Thyroid gland (tissue), 4 donors: ENCODE data around the gene HS3ST2. TPM values are rescaled to one million over a fixed set of nuclear protein-coding genes. Genes with fewer than 3 reads are reported as not detected.

ENCODE experiments used
- DNase-seq, 2 donors: peaks; one replicate each; pipeline ENCODE4 v3.0.0-alpha.2; 2019
- H3K27ac ChIP-seq, 3 donors: fragments of 200-600 bp; sonication (generic); 1 replicate in 2 of 3; 2 replicates in 1 of 3; pipeline ENCODE4 v1.5.1; 2016 to 2019; ENCODE audit warnings: mild to moderate bottlenecking in 1 of 3, moderate library complexity in 1 of 3
- H3K27me3 ChIP-seq: fragments of 200-600 bp; sonication (generic); one replicate; pipeline ENCODE4 v1.5.1; 2019
- H3K36me3 ChIP-seq, 2 donors: fragments of 200-600 bp; sonication (generic); one replicate each; pipeline ENCODE4 v1.5.1; 2016 to 2019
- H3K4me1 ChIP-seq, 2 donors: fragments of 200-600 bp; sonication (generic); one replicate each; pipeline ENCODE4 v1.5.1; 2017 to 2019
- H3K4me3 ChIP-seq, 3 donors: fragments of 200-600 bp; sonication (generic); replicated peaks in 1 of 3; 1 replicate in 2 of 3; 2 replicates in 1 of 3; pipeline ENCODE4 v1.5.1; 2016; ENCODE audit warnings: mild to moderate bottlenecking in 1 of 3
- H3K9me3 ChIP-seq: fragments of 200-600 bp; sonication (generic); one replicate; pipeline ENCODE4 v1.5.1; 2017
- POLR2A ChIP-seq, 2 donors: fragments of 450-650 bp; IDR thresholded peaks; one replicate each; pipeline ENCODE4 v1.6.1; 2017; ENCODE audit warnings: antibody characterized with exemption in 2 of 2, mild to moderate bottlenecking in 2 of 2, moderate library complexity in 1 of 2
- WGBS, 2 donors: methylation state at CpG; one replicate each; pipeline ENCODE4 v1.1.5; 2017; 5-methylcytosine and 5-hydroxymethylcytosine counted together
- intact Hi-C: fragments of 100-400 bp; cut with DNase I; formaldehyde crosslinking; loops from one replicate; pipeline ENCODE4 v1.15.1; 2023
- total RNA-seq, 4 donors: library from RNA; depleted of rRNA; stranded (reverse); fragments of >200 nt; gene quantifications; one replicate each; pipeline ENCODE4 v1.2.3, GENCODE V29; 2016
- TF ChIP-seq, protein P1 (sequence below), 6 experiments: fragments of 200-600 bp in 3 of 6; fragments of 450-650 bp in 3 of 6; sonication (generic) in 3 of 6; IDR thresholded peaks; one replicate each; pipeline ENCODE4 v1.5.1; 2016 to 2019; ENCODE audit warnings: antibody characterized with exemption in 6 of 6, mild to moderate bottlenecking in 2 of 6, inconsistent platforms in 1 of 6, moderate library complexity in 1 of 6

Gene HS3ST2
- total RNA-seq, 4 donors from 2014 or later, result 0.88 to 7.0 (median 3.7) TPM

DNA sequence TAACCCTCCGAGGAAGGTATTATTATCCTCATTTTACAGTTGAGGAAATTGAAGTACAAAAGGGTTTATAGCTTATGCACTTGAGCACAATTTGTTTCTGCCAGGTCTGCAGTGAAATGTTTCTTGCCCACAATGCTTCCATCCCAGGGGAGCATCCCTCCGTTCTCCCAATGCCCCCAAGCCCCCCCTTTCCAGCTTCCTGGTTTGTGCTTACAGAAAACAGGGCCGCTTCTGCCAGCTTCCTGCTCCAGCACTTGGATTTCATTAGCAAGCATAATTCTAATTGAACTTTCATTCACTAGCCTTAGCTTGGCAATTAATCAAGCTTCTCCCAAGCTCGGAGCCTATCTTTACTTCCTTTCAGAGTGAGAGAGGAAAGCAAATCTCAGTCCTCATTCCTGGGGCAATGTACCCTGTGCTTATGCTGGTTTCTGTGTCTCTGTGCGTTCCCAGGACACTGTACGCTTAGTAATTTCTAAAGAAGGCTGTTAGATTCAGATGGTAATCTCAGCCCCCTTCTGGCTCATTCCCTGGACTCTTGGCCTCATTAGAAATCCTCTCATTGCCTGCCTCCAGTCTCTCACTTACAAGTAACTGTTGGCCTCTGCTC lies 141.6 kb downstream of the HS3ST2 start:
- DNase-seq, result no peak
- 46 to 53% methylated on average over 6 of the region's 6 CpGs for WGBS, 2 donors
- Histone ChIP-seq H3K27me3 (no peaks in the 10 kb centered on the region), H3K4me1 (no peaks in the 10 kb centered on the region), H3K9me3 (no peaks in the 10 kb centered on the region), H3K27ac (no peak overlapping the region), H3K36me3 (no peaks in the 10 kb centered on the region), H3K4me3 (no peak overlapping the region)
- intact Hi-C loops, result no loop called here
- TF ChIP-seq, protein P1, sequence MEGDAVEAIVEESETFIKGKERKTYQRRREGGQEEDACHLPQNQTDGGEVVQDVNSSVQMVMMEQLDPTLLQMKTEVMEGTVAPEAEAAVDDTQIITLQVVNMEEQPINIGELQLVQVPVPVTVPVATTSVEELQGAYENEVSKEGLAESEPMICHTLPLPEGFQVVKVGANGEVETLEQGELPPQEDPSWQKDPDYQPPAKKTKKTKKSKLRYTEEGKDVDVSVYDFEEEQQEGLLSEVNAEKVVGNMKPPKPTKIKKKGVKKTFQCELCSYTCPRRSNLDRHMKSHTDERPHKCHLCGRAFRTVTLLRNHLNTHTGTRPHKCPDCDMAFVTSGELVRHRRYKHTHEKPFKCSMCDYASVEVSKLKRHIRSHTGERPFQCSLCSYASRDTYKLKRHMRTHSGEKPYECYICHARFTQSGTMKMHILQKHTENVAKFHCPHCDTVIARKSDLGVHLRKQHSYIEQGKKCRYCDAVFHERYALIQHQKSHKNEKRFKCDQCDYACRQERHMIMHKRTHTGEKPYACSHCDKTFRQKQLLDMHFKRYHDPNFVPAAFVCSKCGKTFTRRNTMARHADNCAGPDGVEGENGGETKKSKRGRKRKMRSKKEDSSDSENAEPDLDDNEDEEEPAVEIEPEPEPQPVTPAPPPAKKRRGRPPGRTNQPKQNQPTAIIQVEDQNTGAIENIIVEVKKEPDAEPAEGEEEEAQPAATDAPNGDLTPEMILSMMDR (IDR thresholded peaks at IDR 0.05), result no peak
- no peak for TF ChIP-seq POLR2A (IDR thresholded peaks at IDR 0.05)

DNA sequence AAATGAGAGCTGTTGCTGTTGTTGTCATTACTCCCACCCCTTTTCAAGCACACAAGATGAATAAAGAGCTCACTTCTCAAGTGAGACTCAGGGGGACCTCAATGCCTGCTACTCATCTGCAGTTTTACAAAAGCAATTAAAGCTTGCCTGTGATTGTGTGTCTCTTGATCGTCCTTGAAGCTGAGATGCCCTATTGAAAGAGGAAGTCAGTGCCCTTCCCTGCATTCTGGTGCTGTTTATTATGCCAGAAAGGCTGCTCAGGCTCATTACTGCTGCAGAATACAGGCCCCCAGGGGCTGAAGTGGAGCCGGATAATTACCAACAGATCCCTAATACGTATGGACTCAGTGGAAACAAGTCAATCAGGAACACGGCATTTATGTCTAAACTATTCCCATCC lies 147.2 kb downstream of the HS3ST2 start:
- WGBS, 2 donors, result 32 to 36% methylated on average over 4 of the region's 4 CpGs
- H3K27me3 ChIP-seq, result no peaks in the 10 kb centered on the region
- H3K36me3 ChIP-seq, result no peaks in the 10 kb centered on the region
- H3K27ac ChIP-seq, result no peak overlapping the region
- intact Hi-C loops, result no loop called here
- H3K4me3 ChIP-seq, result no peak overlapping the region
- no peak for DNase-seq
- no peaks in the 10 kb centered on the region for H3K9me3 ChIP-seq
- H3K4me1 ChIP-seq, result no peaks in the 10 kb centered on the region
- TF ChIP-seq, protein P1 (IDR thresholded peaks at IDR 0.05), result no peak
- no peak for TF ChIP-seq POLR2A (IDR thresholded peaks at IDR 0.05)

DNA sequence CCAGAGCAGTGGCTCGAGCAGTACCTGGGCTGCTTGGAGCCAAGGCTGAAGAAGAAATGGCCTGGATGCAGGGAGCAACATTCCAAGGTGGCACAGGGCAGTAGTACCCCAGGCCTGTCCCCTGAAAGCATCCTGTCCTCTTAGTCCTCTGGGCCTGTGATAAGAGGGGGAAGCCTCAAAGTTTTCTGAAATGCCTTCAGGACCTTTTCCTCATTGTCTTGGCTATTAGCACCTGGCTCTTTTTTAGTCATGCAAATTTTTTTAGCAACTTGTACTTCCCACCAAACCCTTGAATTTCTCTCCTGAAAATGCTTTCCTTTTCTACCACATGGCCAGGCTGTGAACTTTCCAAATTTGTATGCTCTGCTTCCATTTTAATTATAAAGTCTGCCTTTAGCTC lies 148.9 kb downstream of the HS3ST2 start:
- TF ChIP-seq, protein P1 (IDR thresholded peaks at IDR 0.05), result no peak
- no peak for TF ChIP-seq POLR2A (IDR thresholded peaks at IDR 0.05)

More for the DNA sequence above, 148.9 kb downstream of the HS3ST2 start:
- intact Hi-C loops, result no loop called here
- Histone ChIP-seq H3K4me3 (no peak overlapping the region), H3K4me1 (no peaks in the 10 kb centered on the region), H3K27ac (no peak overlapping the region), H3K9me3 (no peaks in the 10 kb centered on the region), H3K36me3 (no peaks in the 10 kb centered on the region), H3K27me3 (no peaks in the 10 kb centered on the region)
- WGBS, 2 donors, result 50 to 57% methylated on average over 1 of the region's 1 CpG
- DNase-seq, result no peak
